Mucosa of descending colon (tissue), 3 donors: ENCODE data around the gene DYNLT4. TPM values are rescaled to one million over a fixed set of nuclear protein-coding genes. Genes with fewer than 3 reads are reported as not detected.

Experiments used
- ATAC-seq: fragments of 200-7000 bp; cut with Tn5 transposase; one replicate; pipeline ENCODE4 v1.9.1; 2020; ENCODE audit warnings: mild to moderate bottlenecking, moderate library complexity
- DNase-seq, 3 donors: peaks; one replicate each; pipeline ENCODE4 v3.0.0-alpha.2; 2020
- H3K36me3 ChIP-seq: fragments of 200-600 bp; one replicate; pipeline ENCODE4 v1.8.0; 2021; ENCODE audit warnings: low read depth, mild to moderate bottlenecking
- H3K4me1 ChIP-seq: fragments of 200-600 bp; one replicate; pipeline ENCODE4 v1.8.0; 2021; ENCODE audit warnings: low read depth, mild to moderate bottlenecking
- H3K4me3 ChIP-seq: fragments of 200-600 bp; one replicate; pipeline ENCODE4 v1.8.0; 2021; ENCODE audit warnings: mild to moderate bottlenecking
- H3K9me3 ChIP-seq: fragments of 200-600 bp; one replicate; pipeline ENCODE4 v1.8.0; 2021; ENCODE audit warnings: mild to moderate bottlenecking
- intact Hi-C, 2 donors: fragments of 100-400 bp; cut with DNase I in 1 of 2; cut with micrococcal nuclease in 1 of 2; formaldehyde crosslinking; loops; one replicate each; pipeline versions ENCODE4 v1.11.0 to v1.11.1; 2022; cut with DNase I, micrococcal nuclease
- total RNA-seq, 3 donors: library from RNA; stranded (reverse); fragmentation: NEBNext Ultra II Directional in 2 of 3; extraction: Animal tissue kit (Norgen Biotek cat#: 25700) in 2 of 3; gene quantifications; one replicate each; pipeline versions ENCODE4 v1.2.1 to v1.2.4, GENCODE V29; 2021 to 2023
- TF ChIP-seq, protein P1 (sequence below): fragments of 200-600 bp; IDR thresholded peaks from one replicate; pipeline ENCODE4 v1.8.0; 2022; ENCODE audit warnings: antibody characterized with exemption, mild to moderate bottlenecking
- donor health status: DM: no; HTN: no; CAD: no; lungs with moderate emphysema.
- donor health status: DM: no; HTN: no; CAD: no.
- donor health status: DM: no; HTN: yes; CAD: no.

Gene DYNLT4
- total RNA-seq, 3 donors from 2014 or later, result 0.67 to 1.6 TPM; not detected in 1

GRCh38 chr1:44785501-44786137, 21.5 kb downstream of the DYNLT4 start:
- DNase-seq (no peak), ATAC-seq (no peak)
- Histone ChIP-seq H3K4me3 (no peak overlapping the region), H3K4me1 (peaks cover 16% of the 10 kb centered on the region), H3K9me3 (no peaks in the 10 kb centered on the region), H3K36me3 (no peaks in the 10 kb centered on the region)
- intact Hi-C loops, result loop anchor here in 1 of 2 donors (10.0 kb wide), 1 partner anchor 49 kb away; no protein-coding TSS in a partner anchor
- TF ChIP-seq, protein P1, sequence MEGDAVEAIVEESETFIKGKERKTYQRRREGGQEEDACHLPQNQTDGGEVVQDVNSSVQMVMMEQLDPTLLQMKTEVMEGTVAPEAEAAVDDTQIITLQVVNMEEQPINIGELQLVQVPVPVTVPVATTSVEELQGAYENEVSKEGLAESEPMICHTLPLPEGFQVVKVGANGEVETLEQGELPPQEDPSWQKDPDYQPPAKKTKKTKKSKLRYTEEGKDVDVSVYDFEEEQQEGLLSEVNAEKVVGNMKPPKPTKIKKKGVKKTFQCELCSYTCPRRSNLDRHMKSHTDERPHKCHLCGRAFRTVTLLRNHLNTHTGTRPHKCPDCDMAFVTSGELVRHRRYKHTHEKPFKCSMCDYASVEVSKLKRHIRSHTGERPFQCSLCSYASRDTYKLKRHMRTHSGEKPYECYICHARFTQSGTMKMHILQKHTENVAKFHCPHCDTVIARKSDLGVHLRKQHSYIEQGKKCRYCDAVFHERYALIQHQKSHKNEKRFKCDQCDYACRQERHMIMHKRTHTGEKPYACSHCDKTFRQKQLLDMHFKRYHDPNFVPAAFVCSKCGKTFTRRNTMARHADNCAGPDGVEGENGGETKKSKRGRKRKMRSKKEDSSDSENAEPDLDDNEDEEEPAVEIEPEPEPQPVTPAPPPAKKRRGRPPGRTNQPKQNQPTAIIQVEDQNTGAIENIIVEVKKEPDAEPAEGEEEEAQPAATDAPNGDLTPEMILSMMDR, result no peak

- TF ChIP-seq, protein P1, result no peak
- Histone ChIP-seq H3K4me1 (peaks cover 16% of the 10 kb centered on the region), H3K4me3 (no peak overlapping the region), H3K9me3 (no peaks in the 10 kb centered on the region), H3K36me3 (no peaks in the 10 kb centered on the region)
- intact Hi-C loops, result loop anchor here in 1 of 2 donors (10.0 kb wide), 1 partner anchor 50 kb away; no protein-coding TSS in a partner anchor
- DNase-seq (no peak), ATAC-seq (no peak)
Measured at GRCh38 chr1:44785029-44785380, 22.1 kb downstream of the DYNLT4 start.

- Histone ChIP-seq H3K4me1 (peaks cover 16% of the 10 kb centered on the region), H3K36me3 (no peaks in the 10 kb centered on the region), H3K4me3 (no peak overlapping the region), H3K9me3 (no peaks in the 10 kb centered on the region)
- TF ChIP-seq, protein P1, result no peak
- intact Hi-C loops, result loop anchor here in 1 of 2 donors (10.0 kb wide), 1 partner anchor 50 kb away; no protein-coding TSS in a partner anchor
- DNase-seq (peak in 1 of 3 donors; percentile 66), ATAC-seq (peak; percentile 27)
Measured at GRCh38 chr1:44784094-44785028, 22.8 kb downstream of the DYNLT4 start.

DNA sequence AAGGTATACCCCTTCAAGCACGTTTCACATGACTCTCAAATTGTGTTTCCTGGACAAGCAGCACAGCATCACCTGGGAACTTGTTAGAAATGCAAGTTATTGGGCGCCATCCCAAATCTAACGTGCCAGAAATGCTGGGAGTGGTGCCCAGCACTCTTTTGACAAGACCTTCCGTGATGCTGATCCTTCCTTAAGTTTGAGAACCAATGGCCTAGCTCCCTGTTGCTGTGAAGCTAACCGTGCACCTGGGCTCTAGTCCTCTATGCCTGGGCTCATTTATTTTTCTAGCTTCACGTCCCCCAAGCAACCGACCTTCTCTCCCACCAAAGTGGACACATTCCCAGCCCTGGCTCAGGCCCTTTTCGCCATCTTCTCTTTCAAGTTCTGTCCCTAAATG, 23.5 kb downstream of the DYNLT4 start:
- DNase-seq (no peak), ATAC-seq (no peak)
- intact Hi-C loops, result loop anchor here in 1 of 2 donors (10.0 kb wide), 1 partner anchor 51 kb away; no protein-coding TSS in a partner anchor
- H3K4me3 ChIP-seq, result no peak overlapping the region
- no peaks in the 10 kb centered on the region for H3K36me3 ChIP-seq
- TF ChIP-seq, protein P1, result no peak
- peaks cover 16% of the 10 kb centered on the region for H3K4me1 ChIP-seq
- no peaks in the 10 kb centered on the region for H3K9me3 ChIP-seq

GRCh38 chr1:44780583-44781121, 26.5 kb downstream of the DYNLT4 start:
- peaks cover 24% of the 10 kb centered on the region for H3K4me1 ChIP-seq
- H3K9me3 ChIP-seq, result no peaks in the 10 kb centered on the region
- intact Hi-C loops, result loop anchor here in 1 of 2 donors (10.0 kb wide), 1 partner anchor 54 kb away; no protein-coding TSS in a partner anchor
- TF ChIP-seq, protein P1, result no peak
- no peak overlapping the region for H3K4me3 ChIP-seq
- DNase-seq, result no peak
- H3K36me3 ChIP-seq, result no peaks in the 10 kb centered on the region
- ATAC-seq, result no peak
